ENCODE results near the gene SLC36A3.
A peak's percentile ranks its signal among the peaks of the same experiment; 100 is the strongest.

DNA sequence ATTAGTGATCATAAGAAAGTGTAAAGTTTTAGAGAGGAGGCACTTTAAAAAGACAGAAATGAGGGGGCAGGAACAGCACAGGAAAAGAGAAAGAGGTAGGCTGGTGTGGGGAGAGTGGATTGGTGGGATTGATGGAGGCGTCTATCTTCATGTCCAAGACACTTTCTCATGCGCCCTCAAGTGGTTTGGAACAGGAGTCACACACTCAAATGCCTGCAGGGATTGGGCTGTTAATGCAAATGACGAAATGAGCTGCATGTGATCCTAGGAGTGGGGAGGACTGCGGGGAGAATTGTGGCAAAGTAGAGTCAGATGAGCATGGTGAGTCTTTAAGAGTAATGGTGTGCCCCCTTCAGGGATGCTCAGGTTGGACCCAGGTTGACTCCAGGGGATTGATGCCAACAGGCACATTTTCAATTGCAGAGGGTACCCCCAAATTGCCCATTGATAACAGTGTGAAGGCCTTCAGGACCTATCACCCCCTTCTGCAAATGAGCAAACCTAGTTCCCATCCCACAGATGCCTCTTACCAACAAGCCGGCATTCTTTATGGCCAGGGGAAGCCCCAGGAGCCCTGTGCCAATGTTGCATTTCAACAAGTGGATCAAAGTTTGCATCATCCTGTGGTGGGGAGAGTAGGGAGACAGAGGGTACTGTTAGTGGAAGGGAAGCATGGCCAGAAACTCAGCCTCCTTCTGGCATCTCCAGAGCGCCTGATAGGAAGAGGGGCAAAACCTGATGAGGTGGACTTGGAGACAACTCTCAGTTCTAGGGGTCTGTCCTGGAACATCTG, 5.3 kb downstream of the SLC36A3 start:
- TF ChIP-seq, protein P1, sequence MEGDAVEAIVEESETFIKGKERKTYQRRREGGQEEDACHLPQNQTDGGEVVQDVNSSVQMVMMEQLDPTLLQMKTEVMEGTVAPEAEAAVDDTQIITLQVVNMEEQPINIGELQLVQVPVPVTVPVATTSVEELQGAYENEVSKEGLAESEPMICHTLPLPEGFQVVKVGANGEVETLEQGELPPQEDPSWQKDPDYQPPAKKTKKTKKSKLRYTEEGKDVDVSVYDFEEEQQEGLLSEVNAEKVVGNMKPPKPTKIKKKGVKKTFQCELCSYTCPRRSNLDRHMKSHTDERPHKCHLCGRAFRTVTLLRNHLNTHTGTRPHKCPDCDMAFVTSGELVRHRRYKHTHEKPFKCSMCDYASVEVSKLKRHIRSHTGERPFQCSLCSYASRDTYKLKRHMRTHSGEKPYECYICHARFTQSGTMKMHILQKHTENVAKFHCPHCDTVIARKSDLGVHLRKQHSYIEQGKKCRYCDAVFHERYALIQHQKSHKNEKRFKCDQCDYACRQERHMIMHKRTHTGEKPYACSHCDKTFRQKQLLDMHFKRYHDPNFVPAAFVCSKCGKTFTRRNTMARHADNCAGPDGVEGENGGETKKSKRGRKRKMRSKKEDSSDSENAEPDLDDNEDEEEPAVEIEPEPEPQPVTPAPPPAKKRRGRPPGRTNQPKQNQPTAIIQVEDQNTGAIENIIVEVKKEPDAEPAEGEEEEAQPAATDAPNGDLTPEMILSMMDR (IDR thresholded peaks at IDR 0.05), result peak in 8 of 12 donors; percentile 9 to 48 (median 40)
- no peak for TF ChIP-seq POLR2A (IDR thresholded peaks at IDR 0.05)

Data from heart left ventricle (tissue), 13 donors.